ENCODE results near the gene PI4KA. TPM values are rescaled to one million over a fixed set of nuclear protein-coding genes. Genes with fewer than 3 reads are reported as not detected.
"Not testable (repeated sequence)": the region's sequence is repeated elsewhere in the genome, so short reads cannot be mapped to it uniquely, and the experiment has no call there.

Gene PI4KA
- total and polyA plus RNA-seq, 2 of the 13 experiments (the other 11 are each of a cell fraction or from before 2014, with no cell fraction given): 27.4 to 56.4 TPM

- FAIRE-seq; H3K27ac ChIP-seq (ENCODE audit: extremely low read length, insufficient read depth, low read length); intact Hi-C loops (cut with micrococcal nuclease; ENCODE audit: unreplicated experiment); in situ Hi-C loops (cut with HindIII; ENCODE audit: extremely low pct_ligation_motif_present, low pct_unique_long_range_greater_than_20kb); H3K9ac ChIP-seq (ENCODE audit: insufficient read depth, low read depth, low read length); H3K27me3 ChIP-seq (ENCODE audit: control insufficient read depth in 1 of 2, insufficient read depth in 2 of 2, low read length in 2 of 2); CTCF ChIA-PET (ENCODE audit: low intra/inter-chr PET ratio, low total read pairs); DNase-seq (ENCODE audit: low spot score); H3K9me3 ChIP-seq (ENCODE audit: low read length); H3K36me3 ChIP-seq (replicated peaks in 1 of 2; ENCODE audit: control insufficient read depth in 1 of 2, insufficient read depth in 2 of 2, low read length in 2 of 2); BruUV-seq (replicated peaks); H2AFZ ChIP-seq (ENCODE audit: low read length); H3K79me2 ChIP-seq (ENCODE audit: insufficient read depth, low read length); H4K20me1 ChIP-seq (ENCODE audit: insufficient read depth, low read length); TF ChIP-seq SP1 (IDR thresholded peaks at IDR 0.05): not testable (repeated sequence)
- peaks cover 24% of the 10 kb centered on the region for H3K4me1 ChIP-seq (ENCODE audit: insufficient read depth, low read length)
- 0 out of 2 replicates have a peak, but pooled peaks have one; percentile 20 for TF ChIP-seq SAP130 (CRISPR knock-in tag; IDR thresholded peaks at IDR 0.05; ENCODE audit: low read depth)
- TF ChIP-seq ARID4A (CRISPR knock-in tag; IDR thresholded peaks at IDR 0.05; ENCODE audit: borderline replicate concordance): peak; percentile 3; the same call in 1 of the 2 replicates
- TF ChIP-seq SP1 (CRISPR knock-in tag; IDR thresholded peaks at IDR 0.05): peak; percentile 25; the same call in 1 of the 2 replicates
- 0 out of 2 replicates have a peak, but pooled peaks have one; percentile 3 for TF ChIP-seq ZFP91 (CRISPR knock-in tag; IDR thresholded peaks at IDR 0.05; ENCODE audit: borderline replicate concordance)
- peak; percentile 58; the same call in 1 of the 2 replicates for TF ChIP-seq ZNF687 (CRISPR knock-in tag; IDR thresholded peaks at IDR 0.05)
- TF ChIP-seq DRAP1 (CRISPR knock-in tag; IDR thresholded peaks at IDR 0.05): 0 out of 2 replicates have a peak, but pooled peaks have one; percentile 15
- 0 out of 2 replicates have a peak, but pooled peaks have one; percentile 8 for TF ChIP-seq SP4 (CRISPR knock-in tag; IDR thresholded peaks at IDR 0.05)
- POLR2A ChIA-PET: interaction anchor here (0.6 to 1.1 kb wide), 3 partner anchors 15 to 103 kb away, joined by 3 to 4 read pairs (median 3); no protein-coding TSS in a partner anchor
- peak; percentile 56 for ATAC-seq
- H3K4me3 ChIP-seq (replicated peaks in 1 of 3; ENCODE audit: insufficient read depth in 1 of 3, low read depth in 2 of 3, low read length in 3 of 3): peak overlapping the region in 2 of 3 experiments; percentile 46 to 54; a peak in 3 of 6 replicates
- no CpG with 5 or more reads among the region's 25 CpGs for WGBS (ENCODE audit: low lambda C conversion rate)
- H3K4me2 ChIP-seq (ENCODE audit: low read depth, low read length): peak overlapping the region; percentile 55; the same call in 1 of the 2 replicates
Observed at GRCh38 chr22:20703414-20703806, 155.2 kb downstream of the PI4KA start.

Data from HepG2 (cell line).